Gastroesophageal sphincter (tissue), 4 donors: ENCODE results near the gene IQSEC1. TPM values are rescaled to one million over a fixed set of nuclear protein-coding genes. Genes with fewer than 3 reads are reported as not detected.

Experiments used
- ATAC-seq: fragments of 150-250 bp; one replicate; pipeline ENCODE4 v1.9.1; 2016; ENCODE audit warnings: mild to moderate bottlenecking, moderate library complexity
- H3K27ac ChIP-seq, 4 donors: fragments of 200-600 bp; sonication (generic) in 3 of 4; 1 replicate in 3 of 4; 2 replicates in 1 of 4; pipeline ENCODE4 v1.5.1; 2016 to 2019
- H3K27me3 ChIP-seq: fragments of 200-600 bp; sonication (generic); one replicate; pipeline ENCODE4 v1.5.1; 2019
- H3K36me3 ChIP-seq, 2 donors: fragments of 200-600 bp; sonication (generic); one replicate each; pipeline ENCODE4 v1.5.1; 2019; ENCODE audit warnings: control low read depth in 1 of 2
- H3K4me1 ChIP-seq, 3 donors: fragments of 200-600 bp; sonication (generic); 1 replicate in 2 of 3; 2 replicates in 1 of 3; pipeline ENCODE4 v1.5.1; 2016 to 2019; ENCODE audit warnings: control low read depth in 2 of 3
- H3K4me3 ChIP-seq, 2 donors: fragments of 200-600 bp; sonication (generic); one replicate each; pipeline ENCODE4 v1.5.1; 2019; ENCODE audit warnings: mild to moderate bottlenecking in 1 of 2, moderate library complexity in 1 of 2
- H3K9me3 ChIP-seq, 3 donors: fragments of 200-600 bp; sonication (generic); one replicate each; pipeline ENCODE4 v1.5.1; 2017 to 2019; ENCODE audit warnings: control low read depth in 2 of 3
- CTCF ChIP-seq, 4 experiments: fragments of 200-600 bp in 2 of 4; fragments of 450-650 bp in 2 of 4; sonication (generic) in 1 of 4; IDR thresholded peaks; one replicate each; pipeline ENCODE4 v1.5.1; 2017 to 2019; ENCODE audit warnings: antibody characterized with exemption in 4 of 4, mild to moderate bottlenecking in 2 of 4, moderate library complexity in 2 of 4
- EP300 ChIP-seq: sonication (generic); formaldehyde crosslinking; IDR thresholded peaks from one replicate; pipeline ENCODE4 v1.6.1; 2017; ENCODE audit warnings: antibody characterized with exemption, mild to moderate bottlenecking
- POLR2A ChIP-seq, 2 donors: fragments of 450-650 bp; IDR thresholded peaks; one replicate each; pipeline ENCODE4 v1.6.1; 2017; ENCODE audit warnings: antibody characterized with exemption in 2 of 2, mild to moderate bottlenecking in 2 of 2, moderate library complexity in 1 of 2
- POLR2AphosphoS5 ChIP-seq: sonication (generic); formaldehyde crosslinking; IDR thresholded peaks from one replicate; pipeline ENCODE4 v1.6.1; 2017; ENCODE audit warnings: antibody characterized with exemption
- whole genome bisulfite sequencing, 2 donors: methylation state at CpG; one replicate each; pipeline ENCODE4 v1.1.5; 2018; ENCODE audit warnings: low coverage in 1 of 2; 5-methylcytosine and 5-hydroxymethylcytosine counted together
- total RNA-seq, 4 donors: library from RNA; depleted of rRNA; stranded (reverse); fragments of >200 nt; gene quantifications; one replicate each; pipeline ENCODE4 v1.1.0, GENCODE V29; 2016

Gene IQSEC1
- total RNA-seq, 4 donors from 2014 or later: 49.5 to 104 (median 61.7) TPM

- Histone ChIP-seq H3K27me3 (no peaks in the 10 kb centered on the region), H3K36me3 (no peaks in the 10 kb centered on the region), H3K9me3 (no peaks in the 10 kb centered on the region), H3K4me1 (peaks cover 0 to 100% (median 88%) of the 10 kb centered on the region in 3 donors), H3K4me3 (no peak overlapping the region), H3K27ac (peak overlapping the region; percentile 44 to 80 (median 75))
- ATAC-seq: no peak
- 29 to 48% methylated on average over 4 to 5 of the region's 8 CpGs for WGBS, 2 donors
- no peak for TF ChIP-seq EP300
- no peak for TF ChIP-seq CTCF (IDR thresholded peaks at IDR 0.05)
- no peak for TF ChIP-seq POLR2AphosphoS5
- TF ChIP-seq POLR2A (IDR thresholded peaks at IDR 0.05): no peak
These were observed 115.9 kb downstream of the IQSEC1 start for GRCh38 chr3:12957339-12957738.

- TF ChIP-seq EP300 (no peak), CTCF (IDR thresholded peaks at IDR 0.05) (no peak), POLR2AphosphoS5 (no peak), POLR2A (IDR thresholded peaks at IDR 0.05) (no peak)
- no peak for ATAC-seq
- H3K9me3 ChIP-seq: no peaks in the 10 kb centered on the region
- H3K4me3 ChIP-seq: no peak overlapping the region
- peak overlapping the region in 3 of 4 donors; percentile 72 to 80 (median 78) for H3K27ac ChIP-seq
- no peaks in the 10 kb centered on the region for H3K36me3 ChIP-seq
- H3K4me1 ChIP-seq: peaks cover 0 to 99% (median 79%) of the 10 kb centered on the region in 3 donors
- WGBS, 2 donors: 79 to 93% methylated on average over 3 to 5 of the region's 5 CpGs
- no peaks in the 10 kb centered on the region for H3K27me3 ChIP-seq
These were observed 116.9 kb downstream of the IQSEC1 start for GRCh38 chr3:12956316-12956660.

- Histone ChIP-seq H3K4me1 (peaks cover 0 to 94% (median 74%) of the 10 kb centered on the region in 3 donors), H3K4me3 (no peak overlapping the region), H3K9me3 (no peaks in the 10 kb centered on the region), H3K36me3 (no peaks in the 10 kb centered on the region), H3K27ac (peak overlapping the region; percentile 4 to 80 (median 75)), H3K27me3 (no peaks in the 10 kb centered on the region)
- WGBS, 2 donors: 90 to 95% methylated on average over 2 to 8 of the region's 14 CpGs
- no peak for ATAC-seq
- TF ChIP-seq POLR2AphosphoS5 (no peak), POLR2A (IDR thresholded peaks at IDR 0.05) (no peak), EP300 (no peak), CTCF (IDR thresholded peaks at IDR 0.05) (no peak)
These were observed 117.4 kb downstream of the IQSEC1 start for GRCh38 chr3:12955651-12956315.

- H3K4me1 ChIP-seq: peaks cover 0 to 93% (median 67%) of the 10 kb centered on the region in 3 donors
- WGBS, 2 donors: no CpG with 5 or more reads among the region's 14 CpGs
- peak overlapping the region; percentile 29 to 80 (median 75) for H3K27ac ChIP-seq
- H3K36me3 ChIP-seq: no peaks in the 10 kb centered on the region
- ATAC-seq: peak; percentile 90
- TF ChIP-seq EP300 (no peak), POLR2AphosphoS5 (peak; percentile 74), CTCF (IDR thresholded peaks at IDR 0.05) (peak in 1 of 4 experiments; percentile 58)
- H3K4me3 ChIP-seq: no peak overlapping the region
- H3K9me3 ChIP-seq: no peaks in the 10 kb centered on the region
- H3K27me3 ChIP-seq: no peaks in the 10 kb centered on the region
These were observed 118.2 kb downstream of the IQSEC1 start for GRCh38 chr3:12954891-12955650.
